ENCODE measurements around the gene LRRC55.

The LRRC55 gene

GRCh38 chr11:57200917-57201316 lies 19.2 kb downstream of the LRRC55 start:
- Histone ChIP-seq H3K27ac (ENCODE audit: low read length) (no peak overlapping the region), H3K9me3 (ENCODE audit: control insufficient read depth, insufficient read depth, low read length) (no peaks in the 10 kb centered on the region), H3K4me3 (ENCODE audit: low read length) (no peak overlapping the region), H3K36me3 (ENCODE audit: control insufficient read depth, insufficient read depth, low read length) (no peaks in the 10 kb centered on the region), H3K27me3 (ENCODE audit: control insufficient read depth, insufficient read depth, low read length) (no peaks in the 10 kb centered on the region), H3K4me1 (ENCODE audit: control insufficient read depth, insufficient read depth, low read length) (peaks cover 3% of the 10 kb centered on the region; the same call in 1 of the 2 replicates)
- DNase-seq (ENCODE audit: low read depth, low spot score) = no peak
- WGBS (ENCODE audit: insufficient coverage, insufficient read length) = no CpG with 5 or more reads among the region's 7 CpGs

GRCh38 chr11:57202281-57202680 lies 20.5 kb downstream of the LRRC55 start:
- WGBS (ENCODE audit: insufficient coverage, insufficient read length) = no CpG with 5 or more reads among the region's 10 CpGs
- DNase-seq (ENCODE audit: low read depth, low spot score) = no peak
- peaks cover 3% of the 10 kb centered on the region; the same call in 1 of the 2 replicates for H3K4me1 ChIP-seq (ENCODE audit: control insufficient read depth, insufficient read depth, low read length)
- H3K36me3 ChIP-seq (ENCODE audit: control insufficient read depth, insufficient read depth, low read length) = no peaks in the 10 kb centered on the region
- no peaks in the 10 kb centered on the region for H3K9me3 ChIP-seq (ENCODE audit: control insufficient read depth, insufficient read depth, low read length)
- H3K27me3 ChIP-seq (ENCODE audit: control insufficient read depth, insufficient read depth, low read length) = no peaks in the 10 kb centered on the region
- H3K4me3 ChIP-seq (ENCODE audit: low read length) = no peak overlapping the region
- no peak overlapping the region for H3K27ac ChIP-seq (ENCODE audit: low read length)

- Histone ChIP-seq H3K9me3 (ENCODE audit: control insufficient read depth, insufficient read depth, low read length) (no peaks in the 10 kb centered on the region), H3K27me3 (ENCODE audit: control insufficient read depth, insufficient read depth, low read length) (no peaks in the 10 kb centered on the region), H3K4me3 (ENCODE audit: low read length) (no peak overlapping the region), H3K36me3 (ENCODE audit: control insufficient read depth, insufficient read depth, low read length) (no peaks in the 10 kb centered on the region), H3K27ac (ENCODE audit: low read length) (no peak overlapping the region), H3K4me1 (ENCODE audit: control insufficient read depth, insufficient read depth, low read length) (peaks cover 3% of the 10 kb centered on the region; the same call in 1 of the 2 replicates)
- DNase-seq (ENCODE audit: low read depth, low spot score) = no peak
- WGBS (ENCODE audit: insufficient coverage, insufficient read length) = no CpG with 5 or more reads among the region's 3 CpGs
Measured at GRCh38 chr11:57203359-57203758, 21.6 kb downstream of the LRRC55 start.

GRCh38 chr11:57203882-57204480 lies 22.2 kb downstream of the LRRC55 start:
- no CpG with 5 or more reads among the region's 7 CpGs for WGBS (ENCODE audit: insufficient coverage, insufficient read length)
- H3K4me1 ChIP-seq (ENCODE audit: control insufficient read depth, insufficient read depth, low read length) = peaks cover 3% of the 10 kb centered on the region; the same call in 1 of the 2 replicates
- no peak overlapping the region for H3K4me3 ChIP-seq (ENCODE audit: low read length)
- no peaks in the 10 kb centered on the region for H3K27me3 ChIP-seq (ENCODE audit: control insufficient read depth, insufficient read depth, low read length)
- H3K9me3 ChIP-seq (ENCODE audit: control insufficient read depth, insufficient read depth, low read length) = no peaks in the 10 kb centered on the region
- DNase-seq (ENCODE audit: low read depth, low spot score) = no peak
- no peak overlapping the region for H3K27ac ChIP-seq (ENCODE audit: low read length)
- no peaks in the 10 kb centered on the region for H3K36me3 ChIP-seq (ENCODE audit: control insufficient read depth, insufficient read depth, low read length)

GRCh38 chr11:57205041-57205641 lies 23.4 kb downstream of the LRRC55 start:
- Histone ChIP-seq H3K4me1 (ENCODE audit: control insufficient read depth, insufficient read depth, low read length) (peaks cover 3% of the 10 kb centered on the region; the same call in 1 of the 2 replicates), H3K36me3 (ENCODE audit: control insufficient read depth, insufficient read depth, low read length) (no peaks in the 10 kb centered on the region), H3K27me3 (ENCODE audit: control insufficient read depth, insufficient read depth, low read length) (no peaks in the 10 kb centered on the region), H3K9me3 (ENCODE audit: control insufficient read depth, insufficient read depth, low read length) (no peaks in the 10 kb centered on the region), H3K27ac (ENCODE audit: low read length) (no peak overlapping the region), H3K4me3 (ENCODE audit: low read length) (no peak overlapping the region)
- no CpG with 5 or more reads among the region's 3 CpGs for WGBS (ENCODE audit: insufficient coverage, insufficient read length)
- no peak for DNase-seq (ENCODE audit: low read depth, low spot score)

GRCh38 chr11:57207168-57207567 lies 25.4 kb downstream of the LRRC55 start:
- DNase-seq (ENCODE audit: low read depth, low spot score) = no peak
- WGBS (ENCODE audit: insufficient coverage, insufficient read length) = no CpG with 5 or more reads among the region's 6 CpGs
- Histone ChIP-seq H3K4me1 (ENCODE audit: control insufficient read depth, insufficient read depth, low read length) (peaks cover 6% of the 10 kb centered on the region), H3K9me3 (ENCODE audit: control insufficient read depth, insufficient read depth, low read length) (no peaks in the 10 kb centered on the region), H3K4me3 (ENCODE audit: low read length) (no peak overlapping the region), H3K27ac (ENCODE audit: low read length) (no peak overlapping the region), H3K27me3 (ENCODE audit: control insufficient read depth, insufficient read depth, low read length) (no peaks in the 10 kb centered on the region), H3K36me3 (ENCODE audit: control insufficient read depth, insufficient read depth, low read length) (no peaks in the 10 kb centered on the region)

GRCh38 chr11:57210781-57211180 lies 29.0 kb downstream of the LRRC55 start:
- Histone ChIP-seq H3K36me3 (ENCODE audit: control insufficient read depth, insufficient read depth, low read length) (no peaks in the 10 kb centered on the region), H3K9me3 (ENCODE audit: control insufficient read depth, insufficient read depth, low read length) (no peaks in the 10 kb centered on the region), H3K27me3 (ENCODE audit: control insufficient read depth, insufficient read depth, low read length) (no peaks in the 10 kb centered on the region), H3K27ac (ENCODE audit: low read length) (no peak overlapping the region), H3K4me3 (ENCODE audit: low read length) (no peak overlapping the region), H3K4me1 (ENCODE audit: control insufficient read depth, insufficient read depth, low read length) (peaks cover 11% of the 10 kb centered on the region)
- DNase-seq (ENCODE audit: low read depth, low spot score) = no peak
- no CpG with 5 or more reads among the region's 7 CpGs for WGBS (ENCODE audit: insufficient coverage, insufficient read length)

GRCh38 chr11:57213342-57214097 lies 31.8 kb downstream of the LRRC55 start:
- peaks cover 10% of the 10 kb centered on the region for H3K4me1 ChIP-seq (ENCODE audit: control insufficient read depth, insufficient read depth, low read length)
- H3K27me3 ChIP-seq (ENCODE audit: control insufficient read depth, insufficient read depth, low read length) = no peaks in the 10 kb centered on the region
- no peak for DNase-seq (ENCODE audit: low read depth, low spot score)
- no peaks in the 10 kb centered on the region for H3K9me3 ChIP-seq (ENCODE audit: control insufficient read depth, insufficient read depth, low read length)
- H3K4me3 ChIP-seq (ENCODE audit: low read length) = no peak overlapping the region
- H3K36me3 ChIP-seq (ENCODE audit: control insufficient read depth, insufficient read depth, low read length) = no peaks in the 10 kb centered on the region
- 100% methylated on average over 1 of the region's 9 CpGs for WGBS (ENCODE audit: insufficient coverage, insufficient read length)
- H3K27ac ChIP-seq (ENCODE audit: low read length) = no peak overlapping the region

GRCh38 chr11:57214098-57214417 lies 32.3 kb downstream of the LRRC55 start:
- Histone ChIP-seq H3K4me1 (ENCODE audit: control insufficient read depth, insufficient read depth, low read length) (peaks cover 10% of the 10 kb centered on the region), H3K36me3 (ENCODE audit: control insufficient read depth, insufficient read depth, low read length) (no peaks in the 10 kb centered on the region), H3K27me3 (ENCODE audit: control insufficient read depth, insufficient read depth, low read length) (no peaks in the 10 kb centered on the region), H3K4me3 (ENCODE audit: low read length) (no peak overlapping the region), H3K27ac (ENCODE audit: low read length) (no peak overlapping the region), H3K9me3 (ENCODE audit: control insufficient read depth, insufficient read depth, low read length) (no peaks in the 10 kb centered on the region)
- 100% methylated on average over 1 of the region's 2 CpGs for WGBS (ENCODE audit: insufficient coverage, insufficient read length)
- no peak for DNase-seq (ENCODE audit: low read depth, low spot score)

GRCh38 chr11:57214494-57214893 lies 32.7 kb downstream of the LRRC55 start:
- Histone ChIP-seq H3K27me3 (ENCODE audit: control insufficient read depth, insufficient read depth, low read length) (no peaks in the 10 kb centered on the region), H3K36me3 (ENCODE audit: control insufficient read depth, insufficient read depth, low read length) (no peaks in the 10 kb centered on the region), H3K9me3 (ENCODE audit: control insufficient read depth, insufficient read depth, low read length) (no peaks in the 10 kb centered on the region), H3K27ac (ENCODE audit: low read length) (no peak overlapping the region), H3K4me3 (ENCODE audit: low read length) (no peak overlapping the region), H3K4me1 (ENCODE audit: control insufficient read depth, insufficient read depth, low read length) (peaks cover 10% of the 10 kb centered on the region)
- no peak for DNase-seq (ENCODE audit: low read depth, low spot score)
- no CpG with 5 or more reads among the region's 3 CpGs for WGBS (ENCODE audit: insufficient coverage, insufficient read length)

Measured in iPS DF 6.9 (cell line).